Osteocyte (in vitro differentiated cells): ENCODE measurements around the gene UNG. TPM values are rescaled to one million over a fixed set of nuclear protein-coding genes. Genes with fewer than 3 reads are reported as not detected.
A peak's percentile ranks its signal among the peaks of the same experiment; 100 is the strongest.

Experiments used
- DNase-seq: peaks from one replicate; pipeline ENCODE4 v3.0.0; 2021; ENCODE audit warnings: mixed read lengths; ENCODE audit not compliant: unreplicated experiment; ENCODE audit errors: extremely low spot score
- H3K27ac Mint-ChIP-seq: one replicate; pipeline ENCODE4 v1.8.0; 2021; ENCODE audit warnings: mild to moderate bottlenecking, mixed read lengths; ENCODE audit not compliant: unreplicated experiment
- H3K27me3 Mint-ChIP-seq: one replicate; pipeline ENCODE4 v1.8.0; 2021; ENCODE audit warnings: mixed read lengths; ENCODE audit not compliant: unreplicated experiment
- H3K36me3 Mint-ChIP-seq: one replicate; pipeline ENCODE4 v1.8.0; 2021; ENCODE audit warnings: mixed read lengths; ENCODE audit not compliant: unreplicated experiment
- H3K4me1 Mint-ChIP-seq: one replicate; pipeline ENCODE4 v1.8.0; 2021; ENCODE audit warnings: mixed read lengths; ENCODE audit not compliant: unreplicated experiment
- H3K4me3 Mint-ChIP-seq: one replicate; pipeline ENCODE4 v1.8.0; 2021; ENCODE audit warnings: mild to moderate bottlenecking, moderate library complexity, mixed read lengths; ENCODE audit not compliant: unreplicated experiment
- H3K9me3 Mint-ChIP-seq: one replicate; pipeline ENCODE4 v1.8.0; 2021; ENCODE audit warnings: mixed read lengths; ENCODE audit not compliant: unreplicated experiment
- total RNA-seq: library from RNA; stranded (reverse); gene quantifications from 2 replicates; pipeline ENCODE4 v1.2.1, GENCODE V29; 2021
- TF ChIP-seq, protein P1 (sequence below): fragments of 200-600 bp; sonication (generic); IDR thresholded peaks from 2 replicates; pipeline ENCODE4 v1.5.0; 2021; ENCODE audit warnings: antibody characterized with exemption, mild to moderate bottlenecking, moderate library complexity

Gene UNG
- total RNA-seq, 1 donor from 2014 or later, result 18.6 TPM

GRCh38 chr12:109147954-109148353 is 50.6 kb downstream of the UNG start:
- no peak overlapping the region for H3K27ac Mint-ChIP-seq
- no peaks in the 10 kb centered on the region for H3K9me3 Mint-ChIP-seq
- H3K4me1 Mint-ChIP-seq, result no peaks in the 10 kb centered on the region
- no peak for DNase-seq
- no peak overlapping the region for H3K4me3 Mint-ChIP-seq
- TF ChIP-seq, protein P1, sequence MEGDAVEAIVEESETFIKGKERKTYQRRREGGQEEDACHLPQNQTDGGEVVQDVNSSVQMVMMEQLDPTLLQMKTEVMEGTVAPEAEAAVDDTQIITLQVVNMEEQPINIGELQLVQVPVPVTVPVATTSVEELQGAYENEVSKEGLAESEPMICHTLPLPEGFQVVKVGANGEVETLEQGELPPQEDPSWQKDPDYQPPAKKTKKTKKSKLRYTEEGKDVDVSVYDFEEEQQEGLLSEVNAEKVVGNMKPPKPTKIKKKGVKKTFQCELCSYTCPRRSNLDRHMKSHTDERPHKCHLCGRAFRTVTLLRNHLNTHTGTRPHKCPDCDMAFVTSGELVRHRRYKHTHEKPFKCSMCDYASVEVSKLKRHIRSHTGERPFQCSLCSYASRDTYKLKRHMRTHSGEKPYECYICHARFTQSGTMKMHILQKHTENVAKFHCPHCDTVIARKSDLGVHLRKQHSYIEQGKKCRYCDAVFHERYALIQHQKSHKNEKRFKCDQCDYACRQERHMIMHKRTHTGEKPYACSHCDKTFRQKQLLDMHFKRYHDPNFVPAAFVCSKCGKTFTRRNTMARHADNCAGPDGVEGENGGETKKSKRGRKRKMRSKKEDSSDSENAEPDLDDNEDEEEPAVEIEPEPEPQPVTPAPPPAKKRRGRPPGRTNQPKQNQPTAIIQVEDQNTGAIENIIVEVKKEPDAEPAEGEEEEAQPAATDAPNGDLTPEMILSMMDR, result no peak
- H3K27me3 Mint-ChIP-seq, result peaks cover 38% of the 10 kb centered on the region
- H3K36me3 Mint-ChIP-seq, result peaks cover 1% of the 10 kb centered on the region

- Mint-ChIP-seq H3K9me3 (no peaks in the 10 kb centered on the region), H3K36me3 (peaks cover 1% of the 10 kb centered on the region)
These were observed 52.8 kb downstream of the UNG start for GRCh38 chr12:109150124-109150640.

GRCh38 chr12:109151457-109151856 is 54.1 kb downstream of the UNG start:
- peaks cover 1% of the 10 kb centered on the region for H3K36me3 Mint-ChIP-seq
- H3K27me3 Mint-ChIP-seq, result peaks cover 38% of the 10 kb centered on the region
- TF ChIP-seq, protein P1, result no peak
- H3K9me3 Mint-ChIP-seq, result no peaks in the 10 kb centered on the region
- H3K27ac Mint-ChIP-seq, result no peak overlapping the region
- H3K4me3 Mint-ChIP-seq, result no peak overlapping the region
- H3K4me1 Mint-ChIP-seq, result peaks cover 11% of the 10 kb centered on the region
- DNase-seq, result no peak

More at GRCh38 chr12:109150124-109150640, 52.8 kb downstream of the UNG start:
- H3K27ac Mint-ChIP-seq, result no peak overlapping the region
- H3K4me3 Mint-ChIP-seq, result no peak overlapping the region
- H3K27me3 Mint-ChIP-seq, result peaks cover 38% of the 10 kb centered on the region
- TF ChIP-seq, protein P1, result no peak
- DNase-seq, result no peak
- H3K4me1 Mint-ChIP-seq, result peaks cover 11% of the 10 kb centered on the region

- TF ChIP-seq, protein P1, result no peak
- no peak for DNase-seq
- no peaks in the 10 kb centered on the region for H3K9me3 Mint-ChIP-seq
- peaks cover 1% of the 10 kb centered on the region for H3K36me3 Mint-ChIP-seq
- H3K4me1 Mint-ChIP-seq, result peaks cover 11% of the 10 kb centered on the region
- peak overlapping the region; percentile 77 for H3K4me3 Mint-ChIP-seq
- no peak overlapping the region for H3K27ac Mint-ChIP-seq
- H3K27me3 Mint-ChIP-seq, result peaks cover 26% of the 10 kb centered on the region
These were observed 56.5 kb downstream of the UNG start for GRCh38 chr12:109153821-109154441.
